Chondrocyte (in vitro differentiated cells): ENCODE results near the gene SPON1. TPM values are rescaled to one million over a fixed set of nuclear protein-coding genes. Genes with fewer than 3 reads are reported as not detected.

Source experiments
- DNase-seq: peaks from one replicate; pipeline ENCODE4 v3.0.0; 2021; ENCODE audit warnings: mixed read lengths, low spot score
- H3K27ac Mint-ChIP-seq: one replicate; pipeline ENCODE4 v1.8.0; 2021; ENCODE audit warnings: mild to moderate bottlenecking, moderate library complexity, mixed read lengths; ENCODE audit not compliant: unreplicated experiment
- H3K27me3 Mint-ChIP-seq: 2 replicates; pipeline ENCODE4 v1.8.0; 2021; ENCODE audit warnings: low read depth, mixed read lengths
- H3K36me3 Mint-ChIP-seq: 2 replicates; pipeline ENCODE4 v1.8.0; 2021; ENCODE audit warnings: low read depth, mixed read lengths
- H3K4me1 Mint-ChIP-seq: 2 replicates; pipeline ENCODE4 v1.8.0; 2021; ENCODE audit warnings: low read depth, mild to moderate bottlenecking, mixed read lengths
- H3K4me3 Mint-ChIP-seq: one replicate; pipeline ENCODE4 v1.8.0; 2021; ENCODE audit warnings: mild to moderate bottlenecking, moderate library complexity, mixed read lengths; ENCODE audit not compliant: unreplicated experiment
- H3K9me3 Mint-ChIP-seq: 2 replicates; pipeline ENCODE4 v1.8.0; 2021; ENCODE audit warnings: low read depth, mixed read lengths
- CTCF ChIP-seq: fragments of 200-600 bp; sonication (generic); IDR thresholded peaks from 2 replicates; pipeline ENCODE4 v1.5.0; 2021; ENCODE audit warnings: antibody characterized with exemption, mild to moderate bottlenecking, moderate library complexity
- total RNA-seq: library from RNA; stranded (reverse); gene quantifications from 3 replicates; pipeline ENCODE4 v1.2.1, GENCODE V29; 2021

SPON1 gene
- total RNA-seq, 1 donor from 2014 or later: 0.10 TPM

GRCh38 chr11:14022251-14022650 lies 59.7 kb downstream of the SPON1 start:
- H3K4me3 Mint-ChIP-seq: no peak overlapping the region
- no peaks in the 10 kb centered on the region for H3K9me3 Mint-ChIP-seq
- no peak for DNase-seq
- H3K4me1 Mint-ChIP-seq: no peaks in the 10 kb centered on the region
- peaks cover 26% of the 10 kb centered on the region for H3K27me3 Mint-ChIP-seq
- TF ChIP-seq CTCF: no peak
- H3K27ac Mint-ChIP-seq: no peak overlapping the region
- no peaks in the 10 kb centered on the region for H3K36me3 Mint-ChIP-seq

- no peak for DNase-seq
- Mint-ChIP-seq H3K4me1 (no peaks in the 10 kb centered on the region), H3K27ac (no peak overlapping the region), H3K9me3 (no peaks in the 10 kb centered on the region), H3K4me3 (no peak overlapping the region), H3K27me3 (peaks cover 26% of the 10 kb centered on the region), H3K36me3 (no peaks in the 10 kb centered on the region)
- TF ChIP-seq CTCF: no peak
These were observed 60.3 kb downstream of the SPON1 start for GRCh38 chr11:14022821-14023220.

- peaks cover 21% of the 10 kb centered on the region for H3K27me3 Mint-ChIP-seq
- H3K27ac Mint-ChIP-seq: no peak overlapping the region
- no peaks in the 10 kb centered on the region for H3K36me3 Mint-ChIP-seq
- H3K4me1 Mint-ChIP-seq: no peaks in the 10 kb centered on the region
- DNase-seq: no peak
- no peaks in the 10 kb centered on the region for H3K9me3 Mint-ChIP-seq
- no peak overlapping the region for H3K4me3 Mint-ChIP-seq
- TF ChIP-seq CTCF: no peak
These were observed 64.4 kb downstream of the SPON1 start for GRCh38 chr11:14026961-14027360.

- TF ChIP-seq CTCF: no peak
- Mint-ChIP-seq H3K27ac (no peak overlapping the region), H3K27me3 (peaks cover 23% of the 10 kb centered on the region), H3K4me3 (no peak overlapping the region), H3K36me3 (no peaks in the 10 kb centered on the region), H3K9me3 (no peaks in the 10 kb centered on the region), H3K4me1 (no peaks in the 10 kb centered on the region)
- no peak for DNase-seq
These were observed 65.0 kb downstream of the SPON1 start for GRCh38 chr11:14027525-14027924.

- Mint-ChIP-seq H3K27ac (no peak overlapping the region), H3K4me3 (no peak overlapping the region), H3K9me3 (no peaks in the 10 kb centered on the region), H3K4me1 (no peaks in the 10 kb centered on the region), H3K36me3 (no peaks in the 10 kb centered on the region), H3K27me3 (peaks cover 27% of the 10 kb centered on the region)
- no peak for DNase-seq
- TF ChIP-seq CTCF: no peak
These were observed 66.9 kb downstream of the SPON1 start for GRCh38 chr11:14029440-14029839.
